IMR-90 (cell line): ENCODE data around the gene NR4A2. TPM values are rescaled to one million over a fixed set of nuclear protein-coding genes. Genes with fewer than 3 reads are reported as not detected.
"Not testable (repeated sequence)": the region's sequence is repeated elsewhere in the genome, so short reads cannot be mapped to it uniquely, and the experiment has no call there.

ENCODE experiments used
- ATAC-seq: fragments of 200-7000 bp; cut with Tn5 transposase; 2 replicates; pipeline ENCODE4 v1.9.1; 2020; ENCODE audit warnings: low read depth, mild to moderate bottlenecking, moderate library complexity
- BruUV-seq: library from RNA; stranded (reverse); fragments of 400-500 nt; replicated peaks from 2 replicates; lab custom pipeline; 2021; lab: Mats Ljungman, UMichigan
- CTCF ChIA-PET: fragments of 300-600 bp; formaldehyde crosslinking; extraction: SDS; loops from one replicate; lab custom pipeline; 2021; ENCODE audit warnings: antibody characterized with exemption; lab: Yijun Ruan, JAX
- POLR2A ChIA-PET: fragments of 300-600 bp; sonication (Branson Sonifier 250); formaldehyde crosslinking; loops from one replicate; lab custom pipeline; 2022; ENCODE audit warnings: antibody characterized with exemption; ENCODE audit not compliant: unreplicated experiment; lab: Charles Lee
- DNase-seq: peaks from one replicate; pipeline ENCODE4 v3.0.0; 2013
- H2AFZ ChIP-seq: replicated peaks from 2 replicates; pipeline ENCODE3; 2013; ENCODE audit warnings: low read length, mild to moderate bottlenecking; ENCODE audit not compliant: poor library complexity
- H2AK5ac ChIP-seq: 2 replicates; pipeline ENCODE4 v1.6.1; 2013; ENCODE audit warnings: low read depth, low read length, inconsistent platforms
- H2AK9ac ChIP-seq: replicated peaks from 2 replicates; pipeline ENCODE3; 2013; ENCODE audit warnings: mild to moderate bottlenecking, low read depth, low read length, moderate library complexity; ENCODE audit not compliant: poor library complexity
- H2BK120ac ChIP-seq: 2 replicates; pipeline ENCODE4 v1.6.1; 2013; ENCODE audit warnings: low read depth, low read length, inconsistent platforms
- H2BK15ac ChIP-seq: 3 replicates; pipeline ENCODE4 v1.6.1; 2013; ENCODE audit warnings: low read depth, low read length, inconsistent platforms
- H2BK20ac ChIP-seq: 2 replicates; pipeline ENCODE4 v1.6.1; 2013; ENCODE audit warnings: low read depth, mild to moderate bottlenecking, inconsistent platforms, low read length, moderate library complexity
- H2BK5ac ChIP-seq: 2 replicates; pipeline ENCODE4 v1.6.1; 2013; ENCODE audit warnings: mild to moderate bottlenecking, low read depth, low read length, inconsistent platforms; ENCODE audit not compliant: poor library complexity, severe bottlenecking
- H3K14ac ChIP-seq: replicated peaks from 2 replicates; pipeline ENCODE4 v1.6.1; 2013; ENCODE audit warnings: low read depth, low read length, inconsistent platforms
- H3K18ac ChIP-seq: 2 replicates; pipeline ENCODE4 v1.6.1; 2013; ENCODE audit warnings: low read depth, low read length, control low read depth
- H3K23ac ChIP-seq: 2 replicates; pipeline ENCODE4 v1.6.1; 2013; ENCODE audit warnings: low read depth, low read length, inconsistent platforms
- H3K27ac ChIP-seq: 2 replicates; pipeline ENCODE4 v1.5.1; 2013; ENCODE audit warnings: mild to moderate bottlenecking, control low read depth, low read length; ENCODE audit not compliant: insufficient read depth
- H3K27me3 ChIP-seq: 2 replicates; pipeline ENCODE4 v1.6.1; 2013; ENCODE audit warnings: low read length; ENCODE audit not compliant: control insufficient read depth, insufficient read depth
- H3K36me3 ChIP-seq: 2 replicates; pipeline ENCODE4 v1.6.1; 2013; ENCODE audit warnings: low read length, mixed read lengths; ENCODE audit not compliant: control insufficient read depth, insufficient read depth
- H3K4ac ChIP-seq: 2 replicates; pipeline ENCODE4 v1.6.1; 2013; ENCODE audit warnings: low read depth, low read length, inconsistent platforms
- H3K4me1 ChIP-seq: 2 replicates; pipeline ENCODE4 v1.6.1; 2013; ENCODE audit warnings: low read length, mixed read lengths; ENCODE audit not compliant: control insufficient read depth, insufficient read depth
- H3K4me2 ChIP-seq: 2 replicates; pipeline ENCODE4 v1.6.1; 2013; ENCODE audit warnings: low read depth, mild to moderate bottlenecking, control low read depth, low read length, moderate library complexity
- H3K4me3 ChIP-seq: 2 replicates; pipeline ENCODE4 v1.5.1; 2013; ENCODE audit warnings: low read depth, mild to moderate bottlenecking, control low read depth, low read length, moderate library complexity; ENCODE audit not compliant: insufficient read depth
- H3K56ac ChIP-seq: 2 replicates; pipeline ENCODE4 v1.6.1; 2013; ENCODE audit warnings: low read length, inconsistent platforms; ENCODE audit not compliant: insufficient read depth; ENCODE audit errors: extremely low read depth
- H3K79me1 ChIP-seq, 2 experiments: 2 replicates each; pipeline ENCODE4 v1.6.1; 2013; ENCODE audit warnings: low read length in 2 of 2, inconsistent platforms in 1 of 2, low read depth in 1 of 2
- H3K9ac ChIP-seq: 2 replicates; pipeline ENCODE4 v1.6.1; 2013; ENCODE audit warnings: low read depth, low read length, control low read depth
- H3K9me1 ChIP-seq: 2 replicates; pipeline ENCODE4 v1.6.1; 2013; ENCODE audit warnings: low read length, inconsistent platforms; ENCODE audit not compliant: insufficient read depth
- H3K9me3 ChIP-seq: 2 replicates; pipeline ENCODE4 v1.6.1; 2013; ENCODE audit warnings: low read length; ENCODE audit not compliant: control insufficient read depth, insufficient read depth
- H4K20me1 ChIP-seq: 2 replicates; pipeline ENCODE4 v1.6.1; 2013; ENCODE audit warnings: low read length, inconsistent platforms; ENCODE audit not compliant: insufficient read depth
- H4K5ac ChIP-seq: 2 replicates; pipeline ENCODE4 v1.6.1; 2013; ENCODE audit warnings: mild to moderate bottlenecking, low read depth, low read length, control low read depth
- H4K8ac ChIP-seq, 2 experiments: 2 replicates each; pipeline ENCODE4 v1.6.1; 2013; ENCODE audit warnings: low read depth in 2 of 2, low read length in 2 of 2, control low read depth in 1 of 2, inconsistent platforms in 1 of 2
- H4K91ac ChIP-seq: 2 replicates; pipeline ENCODE4 v1.6.1; 2013; ENCODE audit warnings: low read depth, low read length, inconsistent platforms; ENCODE audit not compliant: insufficient read depth
- BHLHE40 ChIP-seq: fragments of 150-350 bp; IDR thresholded peaks from 2 replicates; pipeline ENCODE4 v1.6.1; 2016; ENCODE audit warnings: mild to moderate bottlenecking, low read depth, low read length
- CEBPB ChIP-seq: IDR thresholded peaks from 2 replicates; pipeline ENCODE4 v1.6.1; 2012; ENCODE audit warnings: low read depth, low read length, improper control_type of control experiment
- CHD1 ChIP-seq: IDR thresholded peaks from 2 replicates; pipeline ENCODE4 v1.6.1; 2012; ENCODE audit warnings: low read depth, low read length, improper control_type of control experiment
- CTCF ChIP-seq: conservative IDR thresholded peaks from 2 replicates; pipeline ENCODE4 v1.5.1; 2012; ENCODE audit warnings: mild to moderate bottlenecking, low read depth, low read length, improper control_type of control experiment
- NFE2L2 ChIP-seq: fragments of 150-350 bp; IDR thresholded peaks from 2 replicates; pipeline ENCODE4 v1.6.1; 2016; ENCODE audit warnings: low read depth, mild to moderate bottlenecking, low read length
- POLR2A ChIP-seq: IDR thresholded peaks from 2 replicates; pipeline ENCODE4 v1.6.1; 2012; ENCODE audit warnings: mild to moderate bottlenecking, low read depth, low read length
- WGBS, 2 experiments: methylation state at CpG; one replicate each; pipeline versions ENCODE4 v1.1.5 to v1.1.7; 2013; ENCODE audit warnings: missing lambda C conversion rate in 2 of 2; ENCODE audit not compliant: insufficient read length in 1 of 2; ENCODE audit errors: extremely low coverage in 2 of 2; 5-methylcytosine and 5-hydroxymethylcytosine counted together
- dilution Hi-C: fragments of 300-500 bp; cut with HindIII; formaldehyde crosslinking; loops from one replicate; pipeline ENCODE4 v1.14.3; 2018; ENCODE audit warnings: low sequenced_read_pairs; ENCODE audit not compliant: unreplicated experiment
- in situ Hi-C: fragments of 300-500 bp; cut with MboI; formaldehyde crosslinking; loops from 3 replicates; pipeline ENCODE4 v1.14.3; 2019; ENCODE audit warnings: low sequenced_read_pairs, inconsistent platforms, mixed read lengths
- intact Hi-C: fragments of 100-400 bp; cut with micrococcal nuclease; formaldehyde crosslinking; loops from 2 replicates; pipeline ENCODE4 v1.10.0; 2022
- polyA plus RNA-seq, 3 experiments: library from polyadenylated mRNA; depleted of rRNA; stranded (reverse); fragments of >200 nt; gene quantifications; 2 replicates each; pipeline ENCODE4 v1.2.3, GENCODE V29; 2012; ENCODE audit warnings: low replicate concordance in 1 of 3
- total RNA-seq: library from RNA; depleted of rRNA; stranded (reverse); fragments of >200 nt; gene quantifications from 2 replicates; pipeline ENCODE4 v1.2.3, GENCODE V29; 2012

Gene NR4A2
- total and polyA plus RNA-seq, 2 of the 4 experiments (the other 2 are of a cell fraction): 0.72 to 2.3 TPM

- intact Hi-C loops: no loop called here
- no peak overlapping the region for H2BK15ac ChIP-seq
- no peak overlapping the region for H4K8ac ChIP-seq
- H3K18ac ChIP-seq: no peak overlapping the region
- H2BK120ac ChIP-seq: no peak overlapping the region
- CTCF ChIA-PET: interaction anchor here (0.9 kb wide), 1 partner anchor 13 kb away, joined by 3 read pairs; no protein-coding TSS in a partner anchor
- no peak for TF ChIP-seq BHLHE40
- TF ChIP-seq CTCF: no peak
- TF ChIP-seq CHD1: no peak
- TF ChIP-seq POLR2A: no peak
- no peak for TF ChIP-seq CEBPB
- no peak for TF ChIP-seq NFE2L2
- H4K20me1 ChIP-seq: no peaks in the 10 kb centered on the region
- H4K91ac ChIP-seq: no peak overlapping the region
- no peak overlapping the region for H3K23ac ChIP-seq
- H2BK20ac ChIP-seq: no peak overlapping the region
- no peak overlapping the region for H3K27ac ChIP-seq
- no peaks in the 10 kb centered on the region for H3K4me1 ChIP-seq
- no TSS peak for BruUV-seq
- no peak overlapping the region for H3K9ac ChIP-seq
- H4K5ac ChIP-seq: no peak overlapping the region
- no peak overlapping the region for H3K4ac ChIP-seq
- no peak overlapping the region for H2AK9ac ChIP-seq
- H3K14ac ChIP-seq: no peak overlapping the region
- dilution Hi-C loops: no loop called here
- ATAC-seq (no peak), DNase-seq (no peak)
- no peak overlapping the region for H2BK5ac ChIP-seq
- H2AFZ ChIP-seq: no peak overlapping the region
- no peaks in the 10 kb centered on the region for H3K36me3 ChIP-seq
- no peaks in the 10 kb centered on the region for H3K9me3 ChIP-seq
- H3K4me2 ChIP-seq: no peak overlapping the region
- no peaks in the 10 kb centered on the region for H3K27me3 ChIP-seq
- in situ Hi-C loops: no loop called here
- H3K4me3 ChIP-seq: no peak overlapping the region
- no CpG with 5 or more reads among the region's 8 CpGs for WGBS, 2 experiments
- H3K56ac ChIP-seq: no peak overlapping the region
- H3K9me1 ChIP-seq: no peaks in the 10 kb centered on the region
- no peak overlapping the region for H2AK5ac ChIP-seq
- POLR2A ChIA-PET: no interaction called here
- H3K79me1 ChIP-seq: no peaks in the 10 kb centered on the region
Measured at GRCh38 chr2:156294945-156295580, 37.5 kb downstream of the NR4A2 start.

GRCh38 chr2:156293382-156293781 is 39.1 kb downstream of the NR4A2 start:
- H4K5ac ChIP-seq, H4K8ac ChIP-seq, H4K20me1 ChIP-seq, CTCF ChIA-PET, H3K4me1 ChIP-seq, H3K4ac ChIP-seq, intact Hi-C loops, H3K18ac ChIP-seq, H2BK15ac ChIP-seq, H3K4me3 ChIP-seq, H3K4me2 ChIP-seq, in situ Hi-C loops, H2AK5ac ChIP-seq, H3K56ac ChIP-seq, H2BK120ac ChIP-seq, H3K9me1 ChIP-seq, ATAC-seq, H3K27me3 ChIP-seq, H3K79me1 ChIP-seq, H3K36me3 ChIP-seq, H3K14ac ChIP-seq, H2BK5ac ChIP-seq, H3K27ac ChIP-seq, DNase-seq, H3K9me3 ChIP-seq, H2AK9ac ChIP-seq, dilution Hi-C loops, POLR2A ChIA-PET, H3K23ac ChIP-seq, H2BK20ac ChIP-seq, BruUV-seq, H3K9ac ChIP-seq, H4K91ac ChIP-seq, H2AFZ ChIP-seq: not testable (repeated sequence)
- WGBS, 2 experiments: no CpG with 5 or more reads among the region's 29 CpGs
